ENCODE measurements around the gene IGF1R. TPM values are rescaled to one million over a fixed set of nuclear protein-coding genes. Genes with fewer than 3 reads are reported as not detected.

Gene IGF1R
- total RNA-seq, 2 donors from 2014 or later = 115 to 119 TPM

DNA sequence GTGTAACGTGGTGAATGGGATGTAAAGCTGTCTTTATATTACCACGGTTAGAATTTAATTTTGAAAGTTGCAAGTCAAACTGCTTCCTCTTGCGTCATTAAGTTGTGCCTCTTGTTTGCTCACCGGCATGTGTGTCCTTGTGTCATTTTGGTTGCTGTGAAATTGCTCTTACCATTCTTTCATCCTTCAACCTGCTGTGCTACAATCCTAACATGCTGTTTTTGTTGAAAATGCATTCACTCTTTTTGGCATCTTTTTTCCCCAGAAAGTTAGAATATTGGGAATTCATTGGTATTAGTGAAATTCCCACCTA lies 194.6 kb downstream of the IGF1R start:
- Histone ChIP-seq H3K9me3 (ENCODE audit: control insufficient read depth, low read length) (no peaks in the 10 kb centered on the region), H3K36me3 (ENCODE audit: control insufficient read depth, insufficient read depth, low read length) (peaks cover 3% of the 10 kb centered on the region), H3K27ac (ENCODE audit: low read depth, low read length) (no peak overlapping the region), H3K27me3 (ENCODE audit: control insufficient read depth, insufficient read depth, low read length, poor library complexity, severe bottlenecking) (no peaks in the 10 kb centered on the region), H3K4me3 (ENCODE audit: low read length) (no peak overlapping the region), H3K4me1 (ENCODE audit: control insufficient read depth, insufficient read depth, low read length) (peaks cover 24% of the 10 kb centered on the region), H3K9ac (ENCODE audit: extremely low read depth, low read length, poor library complexity, severe bottlenecking) (no peak overlapping the region)
- Mint-ChIP-seq H3K36me3 (ENCODE audit: low read depth) (peaks cover 17% of the 10 kb centered on the region), H3K9me3 (no peaks in the 10 kb centered on the region), H3K27ac (no peak overlapping the region), H3K4me1 (peaks cover 53% of the 10 kb centered on the region), H3K4me3 (no peak overlapping the region), H3K27me3 (ENCODE audit: insufficient read depth) (no peaks in the 10 kb centered on the region)
- TF ChIP-seq, protein P1, sequence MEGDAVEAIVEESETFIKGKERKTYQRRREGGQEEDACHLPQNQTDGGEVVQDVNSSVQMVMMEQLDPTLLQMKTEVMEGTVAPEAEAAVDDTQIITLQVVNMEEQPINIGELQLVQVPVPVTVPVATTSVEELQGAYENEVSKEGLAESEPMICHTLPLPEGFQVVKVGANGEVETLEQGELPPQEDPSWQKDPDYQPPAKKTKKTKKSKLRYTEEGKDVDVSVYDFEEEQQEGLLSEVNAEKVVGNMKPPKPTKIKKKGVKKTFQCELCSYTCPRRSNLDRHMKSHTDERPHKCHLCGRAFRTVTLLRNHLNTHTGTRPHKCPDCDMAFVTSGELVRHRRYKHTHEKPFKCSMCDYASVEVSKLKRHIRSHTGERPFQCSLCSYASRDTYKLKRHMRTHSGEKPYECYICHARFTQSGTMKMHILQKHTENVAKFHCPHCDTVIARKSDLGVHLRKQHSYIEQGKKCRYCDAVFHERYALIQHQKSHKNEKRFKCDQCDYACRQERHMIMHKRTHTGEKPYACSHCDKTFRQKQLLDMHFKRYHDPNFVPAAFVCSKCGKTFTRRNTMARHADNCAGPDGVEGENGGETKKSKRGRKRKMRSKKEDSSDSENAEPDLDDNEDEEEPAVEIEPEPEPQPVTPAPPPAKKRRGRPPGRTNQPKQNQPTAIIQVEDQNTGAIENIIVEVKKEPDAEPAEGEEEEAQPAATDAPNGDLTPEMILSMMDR (conservative IDR thresholded peaks at IDR 0.05) = no peak
- 62 to 73% methylated on average over 3 to 4 of the region's 4 CpGs for WGBS, 2 experiments (ENCODE audit: insufficient coverage in 1 of 2, insufficient read length in 1 of 2)
- no peak for DNase-seq

GRCh38 chr15:98843844-98844243 lies 195.5 kb downstream of the IGF1R start:
- H3K4me3 Mint-ChIP-seq = no peak overlapping the region
- no peak overlapping the region for H3K9ac ChIP-seq (ENCODE audit: extremely low read depth, low read length, poor library complexity, severe bottlenecking)
- TF ChIP-seq, protein P1 (conservative IDR thresholded peaks at IDR 0.05) = no peak
- no peaks in the 10 kb centered on the region for H3K9me3 ChIP-seq (ENCODE audit: control insufficient read depth, low read length)
- 71 to 73% methylated on average over 2 to 4 of the region's 4 CpGs for WGBS, 2 experiments (ENCODE audit: insufficient coverage in 1 of 2, insufficient read length in 1 of 2)
- peaks cover 24% of the 10 kb centered on the region for H3K4me1 ChIP-seq (ENCODE audit: control insufficient read depth, insufficient read depth, low read length)
- no peaks in the 10 kb centered on the region for H3K27me3 ChIP-seq (ENCODE audit: control insufficient read depth, insufficient read depth, low read length, poor library complexity, severe bottlenecking)
- no peaks in the 10 kb centered on the region for H3K27me3 Mint-ChIP-seq (ENCODE audit: insufficient read depth)
- no peak for DNase-seq
- no peak overlapping the region for H3K4me3 ChIP-seq (ENCODE audit: low read length)
- H3K9me3 Mint-ChIP-seq = no peaks in the 10 kb centered on the region
- H3K4me1 Mint-ChIP-seq = peaks cover 61% of the 10 kb centered on the region
- peak overlapping the region; percentile 7 for H3K27ac Mint-ChIP-seq
- H3K27ac ChIP-seq (ENCODE audit: low read depth, low read length) = no peak overlapping the region
- peaks cover 3% of the 10 kb centered on the region for H3K36me3 ChIP-seq (ENCODE audit: control insufficient read depth, insufficient read depth, low read length)
- peaks cover 10% of the 10 kb centered on the region for H3K36me3 Mint-ChIP-seq (ENCODE audit: low read depth)

DNA sequence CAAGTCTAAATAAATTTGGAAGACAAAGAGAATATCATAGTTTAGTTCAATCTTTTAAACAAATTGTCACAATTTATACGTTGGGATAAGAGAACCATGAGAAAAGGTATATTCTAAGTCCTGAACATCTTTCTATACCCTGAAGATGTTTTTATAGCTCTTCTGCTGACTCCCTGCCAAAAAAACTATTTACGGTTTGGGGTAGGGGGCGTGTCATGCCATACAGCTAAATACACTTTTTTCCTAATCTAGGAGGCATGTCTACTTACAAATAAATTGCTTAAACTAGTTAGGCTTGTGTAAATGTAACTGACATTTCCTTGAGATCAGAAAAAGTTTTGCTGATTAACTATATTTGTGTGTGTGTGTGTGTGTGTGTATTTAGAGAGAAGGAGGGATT lies 195.9 kb downstream of the IGF1R start:
- H3K27ac Mint-ChIP-seq = no peak overlapping the region

More for the DNA sequence above, 195.9 kb downstream of the IGF1R start:
- Histone ChIP-seq H3K27ac (ENCODE audit: low read depth, low read length) (no peak overlapping the region), H3K36me3 (ENCODE audit: control insufficient read depth, insufficient read depth, low read length) (peaks cover 1% of the 10 kb centered on the region), H3K4me3 (ENCODE audit: low read length) (no peak overlapping the region), H3K9ac (ENCODE audit: extremely low read depth, low read length, poor library complexity, severe bottlenecking) (no peak overlapping the region), H3K9me3 (ENCODE audit: control insufficient read depth, low read length) (no peaks in the 10 kb centered on the region), H3K27me3 (ENCODE audit: control insufficient read depth, insufficient read depth, low read length, poor library complexity, severe bottlenecking) (no peaks in the 10 kb centered on the region), H3K4me1 (ENCODE audit: control insufficient read depth, insufficient read depth, low read length) (peaks cover 24% of the 10 kb centered on the region)
- Mint-ChIP-seq H3K4me3 (no peak overlapping the region), H3K4me1 (peaks cover 61% of the 10 kb centered on the region), H3K27me3 (ENCODE audit: insufficient read depth) (no peaks in the 10 kb centered on the region), H3K36me3 (ENCODE audit: low read depth) (peaks cover 10% of the 10 kb centered on the region), H3K9me3 (no peaks in the 10 kb centered on the region)
- DNase-seq = no peak
- TF ChIP-seq, protein P1 (conservative IDR thresholded peaks at IDR 0.05) = no peak
- 79 to 90% methylated on average over 3 of the region's 3 CpGs for WGBS, 2 experiments (ENCODE audit: insufficient coverage in 1 of 2, insufficient read length in 1 of 2)
